Urothelium cell line (cell line): ENCODE results near the gene CCDC117.

ENCODE experiments used
- DNase-seq: peaks from one replicate; pipeline ENCODE4 v3.0.0; 2011; ENCODE audit warnings: low spot score, mixed read lengths
- FAIRE-seq: peaks from 2 replicates; lab custom pipeline; 2011; peaks lifted over from hg19 to GRCh38; lab: Jason Lieb, UNC

Gene CCDC117

DNA sequence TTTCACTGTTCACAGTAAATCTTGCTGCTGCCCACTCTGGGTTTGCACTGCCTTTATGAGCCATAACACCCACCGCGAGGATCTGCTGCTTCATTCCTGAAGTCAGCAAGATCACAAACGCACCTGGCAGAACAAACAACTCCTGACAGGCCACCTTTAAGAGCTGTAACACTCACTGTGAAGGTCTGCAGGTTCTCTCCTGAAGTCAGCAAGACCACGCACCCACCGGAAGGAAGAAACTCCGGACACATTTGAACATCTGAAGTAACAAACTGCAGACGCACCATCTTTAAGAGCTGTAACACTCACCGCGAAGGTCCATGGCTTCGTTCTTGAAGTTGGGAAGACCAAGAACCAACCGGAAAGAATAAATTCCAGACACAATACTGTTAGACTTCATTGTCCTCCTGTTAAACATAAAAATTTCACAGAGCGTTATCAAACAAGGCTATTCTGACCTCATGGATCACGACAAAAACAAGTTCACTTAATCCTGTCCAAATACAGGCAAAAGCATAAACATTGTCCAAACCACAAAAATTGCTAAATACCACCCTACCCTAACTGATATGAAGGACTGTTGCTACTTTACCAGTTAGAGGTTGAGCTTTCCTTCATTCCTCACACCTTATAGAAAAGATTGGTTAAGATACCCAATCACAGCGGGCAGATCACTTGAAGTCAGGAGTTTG, 3.0 kb upstream of the CCDC117 start:
- no peak for DNase-seq
- FAIRE-seq, result no peak

GRCh38 chr22:28771195-28771791, 1.2 kb upstream of the CCDC117 start:
- DNase-seq, result no peak
- FAIRE-seq, result no peak

DNA sequence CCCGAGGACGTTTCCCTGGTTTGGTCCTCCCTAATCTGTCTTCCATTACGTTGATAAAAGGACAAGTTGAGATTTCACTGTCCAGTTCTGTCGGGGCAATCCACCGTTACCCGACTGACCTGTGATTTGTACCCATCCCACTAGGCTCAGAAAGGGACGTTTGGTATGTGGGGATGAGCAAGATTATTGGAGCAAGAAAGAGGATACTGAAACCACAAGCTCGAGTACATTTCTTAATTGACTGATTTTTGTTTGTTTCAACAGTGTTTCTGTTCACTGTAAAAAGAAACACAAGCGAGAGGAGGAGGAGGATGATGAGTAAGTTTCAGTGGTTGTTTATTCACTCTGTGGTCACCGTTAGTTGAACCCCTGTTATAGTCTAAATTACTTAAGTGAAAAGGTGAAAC, 969 bp downstream of the CCDC117 start:
- DNase-seq (no peak), FAIRE-seq (no peak)

GRCh38 chr22:28774378-28774777, 1.9 kb downstream of the CCDC117 start:
- DNase-seq (no peak), FAIRE-seq (no peak)

GRCh38 chr22:28779833-28780232, 7.3 kb downstream of the CCDC117 start:
- DNase-seq, result no peak
- FAIRE-seq, result no peak

DNA sequence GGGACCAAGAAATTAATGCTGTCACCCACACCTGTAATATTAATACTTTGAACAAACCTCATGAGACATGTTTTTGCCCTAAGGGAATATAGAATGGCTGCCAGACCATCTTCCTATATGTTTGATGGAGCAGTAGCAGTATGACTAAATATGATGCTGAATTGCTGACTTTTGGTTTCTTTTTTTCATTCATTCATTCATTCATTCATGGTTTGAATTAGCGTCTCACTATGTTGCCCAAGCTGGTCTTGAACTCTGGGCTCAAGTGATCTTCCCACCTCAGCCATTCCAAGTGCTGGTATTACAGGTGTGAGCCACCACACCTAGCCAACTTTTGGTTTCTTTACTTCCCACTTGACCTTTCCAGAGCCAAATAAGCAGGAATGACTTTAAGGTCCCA, 7.8 kb downstream of the CCDC117 start:
- DNase-seq (no peak), FAIRE-seq (no peak)

DNA sequence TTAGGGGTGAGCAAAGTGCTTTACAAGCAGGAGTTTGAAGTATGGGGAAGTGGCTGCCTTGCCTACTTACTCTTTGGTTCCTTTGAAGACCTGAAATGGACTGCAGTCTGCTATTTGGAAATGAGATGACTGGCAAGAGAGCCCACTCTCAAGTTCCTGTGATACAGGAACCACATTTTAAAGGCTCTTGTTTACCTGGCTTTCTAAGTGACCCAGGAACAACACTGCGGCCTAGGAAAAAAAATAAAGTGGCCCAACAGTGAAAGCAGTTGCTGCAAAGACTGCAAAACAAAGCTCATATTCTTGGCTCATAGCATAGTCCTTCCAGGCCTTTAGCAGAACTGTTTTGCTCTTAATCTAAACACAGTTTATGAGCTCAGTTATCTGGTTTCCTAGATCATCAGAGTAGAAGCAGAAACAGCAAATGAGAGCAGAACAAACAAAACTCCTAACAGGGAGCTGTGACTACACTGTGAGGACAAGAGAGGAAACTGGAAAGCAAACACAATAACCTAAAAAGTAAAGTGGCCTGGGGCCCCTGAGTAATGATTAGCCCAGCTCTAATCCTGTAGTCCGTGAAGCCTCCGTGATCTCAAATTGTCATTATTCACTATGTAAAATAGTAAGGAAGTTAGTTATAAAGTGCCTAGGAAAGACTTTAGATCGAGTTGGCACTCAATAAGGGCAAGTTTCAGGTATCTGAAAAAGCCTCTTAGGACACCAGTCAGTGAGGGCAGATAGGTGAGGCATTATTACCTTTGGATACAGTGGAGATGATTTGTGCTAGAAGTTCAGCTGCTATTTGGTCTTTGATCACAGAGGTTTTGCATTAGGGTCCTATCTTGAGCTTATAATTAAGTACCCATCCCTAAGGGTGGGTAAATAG, 11.5 kb downstream of the CCDC117 start:
- no peak for DNase-seq
- FAIRE-seq, result no peak

DNA sequence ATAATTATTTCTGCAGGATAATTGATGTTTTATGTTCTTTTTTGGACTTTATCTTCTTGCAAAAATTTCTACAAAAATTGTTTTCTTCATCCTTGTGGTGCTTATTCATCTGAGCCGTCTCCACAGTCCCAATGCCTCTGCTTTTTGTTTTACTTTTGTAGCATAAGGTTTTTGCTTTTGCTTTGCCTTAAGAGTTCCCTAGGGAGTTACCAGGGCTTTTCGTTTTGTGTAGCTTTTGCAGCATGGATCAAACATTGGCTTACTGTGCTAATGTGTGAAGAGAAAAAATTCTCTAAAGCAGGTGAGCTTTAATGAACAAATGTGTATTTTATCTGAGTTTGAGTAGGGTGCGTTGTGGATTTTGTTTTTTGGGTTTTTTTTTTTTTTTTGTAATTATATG, 16.1 kb downstream of the CCDC117 start:
- no peak for FAIRE-seq
- no peak for DNase-seq

GRCh38 chr22:28791124-28791523, 18.6 kb downstream of the CCDC117 start:
- no peak for DNase-seq
- no peak for FAIRE-seq

DNA sequence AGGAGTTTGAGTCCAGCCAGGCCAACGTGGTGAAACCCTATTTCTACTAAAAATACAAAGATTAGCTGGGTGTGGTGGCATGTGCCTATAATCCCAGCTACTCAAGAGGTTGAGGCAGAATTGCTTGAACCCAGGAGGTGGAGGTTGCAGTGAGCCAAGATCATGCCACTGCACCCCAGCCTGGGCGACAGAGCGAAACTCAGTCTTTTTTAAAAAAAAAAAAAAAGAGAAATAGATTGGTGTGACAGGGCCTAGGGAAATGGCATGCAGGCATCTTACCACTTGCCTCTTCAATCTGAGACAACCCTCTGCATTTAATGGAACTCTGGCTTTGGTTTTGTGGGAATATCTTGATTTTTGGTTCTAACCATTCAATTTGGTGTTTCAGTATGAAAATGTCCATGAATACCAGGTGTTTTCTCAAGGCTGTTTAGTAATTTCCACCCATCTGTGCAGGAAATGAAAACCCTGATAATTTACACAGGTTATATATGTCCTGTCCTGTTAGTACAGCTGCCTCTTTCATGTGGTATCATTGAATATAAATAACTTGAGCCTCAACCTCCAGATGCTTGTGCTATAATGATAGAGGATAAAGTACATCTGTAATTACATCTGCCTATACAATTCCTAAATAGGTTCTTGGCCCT, 19.5 kb downstream of the CCDC117 start:
- no peak for DNase-seq
- FAIRE-seq, result no peak

GRCh38 chr22:28792491-28793383, 20.2 kb downstream of the CCDC117 start:
- no peak for DNase-seq
- FAIRE-seq, result no peak

- FAIRE-seq, result no peak
- no peak for DNase-seq
Observed at GRCh38 chr22:28793976-28794584, 21.6 kb downstream of the CCDC117 start.

GRCh38 chr22:28795071-28795693, 22.7 kb downstream of the CCDC117 start:
- FAIRE-seq (no peak), DNase-seq (no peak)

DNA sequence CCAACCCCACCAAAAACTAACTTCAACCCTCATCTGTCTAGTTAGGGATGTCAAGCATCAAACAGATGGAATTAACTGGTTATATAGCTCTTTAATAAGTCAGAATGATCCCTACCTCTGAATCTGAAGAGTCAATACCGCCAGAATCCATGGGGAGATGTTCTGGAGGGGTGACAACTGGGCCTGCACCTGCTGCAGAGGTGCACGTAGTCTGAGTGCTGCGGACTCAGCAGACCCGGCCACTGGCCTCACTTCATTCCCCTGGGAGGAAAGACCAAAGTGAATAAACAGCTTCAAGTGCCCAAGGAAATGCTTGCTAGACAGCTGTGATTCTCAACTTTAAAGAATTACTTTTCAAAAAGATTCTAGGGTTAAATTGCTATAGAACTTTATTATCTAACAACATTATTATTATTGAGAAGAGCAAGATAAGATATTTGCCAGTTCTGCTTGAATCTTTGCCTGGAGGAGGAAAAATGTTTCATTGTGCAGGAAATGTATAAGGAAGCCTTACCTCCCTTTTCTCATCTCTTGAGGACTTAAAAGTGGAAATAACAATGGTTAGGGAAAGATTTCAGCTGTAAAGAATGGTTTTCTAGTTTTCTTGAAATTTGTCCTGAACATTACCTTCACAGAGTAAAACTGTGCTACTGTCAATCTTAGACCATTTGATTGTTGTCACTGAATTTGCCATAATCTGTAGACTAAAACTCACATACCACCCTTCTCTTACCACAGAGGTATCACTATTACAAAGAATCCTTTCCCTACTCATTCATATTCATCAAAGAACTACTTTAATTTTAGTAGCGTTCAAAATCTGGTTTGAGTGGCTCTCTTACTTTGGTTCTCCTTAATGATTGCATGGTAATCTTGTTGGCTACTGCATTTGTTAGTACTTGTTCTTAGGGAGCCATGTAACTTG, 23.7 kb downstream of the CCDC117 start:
- DNase-seq, result no peak

GRCh38 chr22:28798810-28799605, 26.5 kb downstream of the CCDC117 start:
- FAIRE-seq (no peak), DNase-seq (peak; percentile 50)

More for the DNA sequence above, 23.7 kb downstream of the CCDC117 start:
- FAIRE-seq, result no peak

GRCh38 chr22:28799606-28800307, 27.3 kb downstream of the CCDC117 start:
- FAIRE-seq, result no peak
- peak; percentile 69 for DNase-seq
